AG04449 (cell line): ENCODE results near the gene CPEB2.

ENCODE experiments used
- CTCF ChIA-PET: fragments of 350-600 bp; formaldehyde crosslinking; extraction: SDS; loops from one replicate; lab custom pipeline; 2021; ENCODE audit warnings: antibody characterized with exemption; lab: Yijun Ruan, JAX
- POLR2A ChIA-PET: fragments of 400-600, 350-600 bp; formaldehyde crosslinking; extraction: SDS; loops from one replicate; lab custom pipeline; 2020; ENCODE audit warnings: antibody characterized with exemption, inconsistent platforms; lab: Yijun Ruan, JAX
- DNase-seq: peaks from one replicate; pipeline ENCODE4 v3.0.0-alpha.2; 2010; ENCODE audit warnings: low read depth, low spot score
- H3K4me3 ChIP-seq: 2 replicates; pipeline ENCODE4 v1.5.1; 2011; ENCODE audit warnings: low read depth, mild to moderate bottlenecking, control low read depth, low read length
- CTCF ChIP-seq: IDR thresholded peaks from one replicate; pipeline ENCODE4 v1.5.1; 2011; ENCODE audit warnings: mild to moderate bottlenecking, moderate library complexity, low read length, control low read depth, inconsistent platforms; ENCODE audit not compliant: insufficient read depth; ENCODE audit errors: missing control alignments

The CPEB2 gene

DNA sequence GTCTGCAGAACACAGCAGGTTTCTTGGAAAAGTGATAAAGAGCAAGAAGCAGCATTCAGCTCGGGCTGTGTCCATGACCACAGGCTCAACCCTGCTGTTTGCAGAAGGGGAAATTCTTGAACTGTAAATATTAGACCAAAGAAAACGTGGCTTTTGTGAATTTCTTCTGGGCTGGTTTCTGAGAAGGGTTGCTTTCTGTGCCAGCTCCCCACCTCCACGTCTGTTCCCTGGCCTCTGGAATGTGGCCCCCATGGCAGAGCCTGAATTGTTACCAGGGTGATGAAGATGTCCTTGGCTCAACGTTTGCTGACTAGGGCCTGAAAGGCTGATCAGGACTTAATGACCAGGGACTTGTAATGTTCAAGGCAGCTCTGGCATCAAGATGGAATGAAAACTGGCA, 116.0 kb downstream of the CPEB2 start:
- DNase-seq, result peak; percentile 37
- no peak overlapping the region for H3K4me3 ChIP-seq
- TF ChIP-seq CTCF, result no peak
- ChIA-PET POLR2A (no interaction called here), CTCF (no interaction called here)
